Skeletal muscle satellite cell (primary cell): Measurements from ENCODE around the gene CCL18.
"Not testable (repeated sequence)": the region's sequence is repeated elsewhere in the genome, so short reads cannot be mapped to it uniquely, and the experiment has no call there.

Experiments
- H3K27me3 ChIP-seq: 2 replicates; pipeline ENCODE4 v1.7.0; 2013; ENCODE audit warnings: low read length; ENCODE audit not compliant: control insufficient read depth, insufficient read depth
- H3K36me3 ChIP-seq: 2 replicates; pipeline ENCODE4 v1.7.0; 2013; ENCODE audit warnings: mild to moderate bottlenecking, control low read depth, low read length; ENCODE audit not compliant: insufficient read depth
- H3K4me1 ChIP-seq: 2 replicates; pipeline ENCODE4 v1.7.0; 2013; ENCODE audit warnings: low read length; ENCODE audit not compliant: control insufficient read depth, insufficient read depth
- H3K4me2 ChIP-seq: 2 replicates; pipeline ENCODE4 v1.7.0; 2013; ENCODE audit warnings: mild to moderate bottlenecking, low read length
- H3K4me3 ChIP-seq: 2 replicates; pipeline ENCODE4 v1.7.0; 2013; ENCODE audit warnings: low read length
- H3K9ac ChIP-seq: 2 replicates; pipeline ENCODE4 v1.7.0; 2013; ENCODE audit warnings: mild to moderate bottlenecking, low read depth, low read length, moderate library complexity
- H3K9me3 ChIP-seq: replicated peaks from 2 replicates; pipeline ENCODE4 v1.7.0; 2013; ENCODE audit warnings: mild to moderate bottlenecking, control low read depth, low read length

CCL18 gene

DNA sequence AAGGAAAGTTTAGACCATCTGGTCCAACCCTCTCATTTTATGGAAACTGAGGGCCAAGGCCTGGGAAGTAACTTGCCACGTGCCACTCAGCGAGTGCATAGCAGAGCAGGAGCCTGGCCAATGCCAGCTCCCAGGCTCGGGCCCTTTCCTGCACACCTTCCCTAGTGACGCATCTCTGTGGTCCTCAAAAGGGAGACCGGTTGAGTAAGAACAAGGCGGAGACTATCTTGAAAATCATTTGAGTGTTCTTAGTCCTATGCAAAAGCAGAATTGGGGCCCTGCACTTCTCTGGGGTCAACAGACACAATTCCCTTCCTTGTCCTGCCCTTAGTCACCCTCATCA, 42.4 kb downstream of the CCL18 start:
- H3K4me3 ChIP-seq, result no peak overlapping the region
- no peaks in the 10 kb centered on the region for H3K4me1 ChIP-seq
- H3K9ac ChIP-seq, result no peak overlapping the region
- no peaks in the 10 kb centered on the region for H3K36me3 ChIP-seq
- H3K9me3 ChIP-seq, result no peaks in the 10 kb centered on the region
- H3K4me2 ChIP-seq, result no peak overlapping the region
- H3K27me3 ChIP-seq, result no peaks in the 10 kb centered on the region

DNA sequence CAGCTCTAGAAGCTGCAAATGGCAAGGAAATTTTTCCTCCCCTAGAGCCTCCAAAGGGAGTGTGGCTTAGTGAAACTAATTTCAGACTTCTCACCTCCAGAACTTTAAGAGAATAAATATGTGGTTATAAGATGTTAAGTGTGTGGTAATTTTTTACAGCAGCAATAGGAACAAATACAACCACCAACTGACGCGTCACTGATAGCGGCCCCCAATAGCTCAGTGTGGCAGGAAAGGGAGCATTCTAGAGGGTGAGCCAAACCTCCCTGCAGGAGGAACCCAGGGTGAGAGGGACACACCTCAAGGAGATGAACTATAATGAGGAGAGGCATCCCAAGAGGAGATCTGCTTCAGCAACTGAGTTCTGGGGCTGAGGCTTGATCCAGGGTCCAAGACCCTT, 43.6 kb downstream of the CCL18 start:
- Histone ChIP-seq H3K9ac (no peak overlapping the region), H3K9me3 (no peaks in the 10 kb centered on the region), H3K4me3 (no peak overlapping the region), H3K36me3 (no peaks in the 10 kb centered on the region), H3K4me2 (no peak overlapping the region), H3K27me3 (no peaks in the 10 kb centered on the region), H3K4me1 (no peaks in the 10 kb centered on the region)

DNA sequence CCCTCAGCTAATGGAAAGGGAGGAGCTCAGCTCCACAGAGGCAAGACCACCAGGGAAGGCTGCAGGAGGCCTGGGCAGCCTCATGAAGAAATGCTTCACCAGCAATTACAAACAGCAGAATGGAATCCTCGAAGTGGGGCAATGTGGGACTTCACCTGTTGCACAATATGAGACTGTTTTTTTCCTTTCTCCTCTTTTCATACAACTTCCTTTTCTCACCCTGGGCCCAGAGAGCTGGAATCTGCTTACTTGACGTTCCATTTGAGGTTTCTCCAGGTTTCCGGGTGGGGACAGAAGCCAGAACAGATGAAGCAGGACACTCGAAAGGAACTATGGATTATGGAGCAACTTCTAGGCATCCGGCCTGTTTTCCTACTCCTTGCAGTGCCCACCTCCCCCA, 44.2 kb downstream of the CCL18 start:
- not testable (repeated sequence) for H3K27me3 ChIP-seq, H3K4me1 ChIP-seq, H3K9me3 ChIP-seq, H3K9ac ChIP-seq, H3K36me3 ChIP-seq, H3K4me3 ChIP-seq, H3K4me2 ChIP-seq

DNA sequence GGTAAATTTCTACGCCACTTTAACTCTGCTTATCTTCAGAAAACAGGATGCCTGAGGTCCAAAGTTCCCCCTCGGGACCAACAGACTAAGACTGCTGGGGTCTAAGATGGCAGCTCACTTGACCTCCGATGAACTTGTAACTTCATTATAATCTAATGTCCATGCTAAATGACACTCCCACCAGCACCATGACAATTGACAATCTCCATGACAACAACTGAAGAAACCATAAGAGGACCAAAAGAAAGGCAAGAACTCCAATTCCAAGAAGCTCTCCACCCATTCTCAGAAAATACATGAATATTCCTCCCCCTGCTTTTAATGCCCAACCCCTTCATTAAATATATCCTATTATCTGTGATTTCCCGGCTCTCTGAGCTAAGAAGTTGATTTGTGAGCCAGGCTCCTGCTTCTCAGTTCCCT, 47.0 kb downstream of the CCL18 start:
- Histone ChIP-seq H3K9ac (no peak overlapping the region), H3K4me1 (no peaks in the 10 kb centered on the region), H3K4me2 (no peak overlapping the region), H3K36me3 (no peaks in the 10 kb centered on the region), H3K4me3 (no peak overlapping the region), H3K27me3 (no peaks in the 10 kb centered on the region), H3K9me3 (no peaks in the 10 kb centered on the region)

DNA sequence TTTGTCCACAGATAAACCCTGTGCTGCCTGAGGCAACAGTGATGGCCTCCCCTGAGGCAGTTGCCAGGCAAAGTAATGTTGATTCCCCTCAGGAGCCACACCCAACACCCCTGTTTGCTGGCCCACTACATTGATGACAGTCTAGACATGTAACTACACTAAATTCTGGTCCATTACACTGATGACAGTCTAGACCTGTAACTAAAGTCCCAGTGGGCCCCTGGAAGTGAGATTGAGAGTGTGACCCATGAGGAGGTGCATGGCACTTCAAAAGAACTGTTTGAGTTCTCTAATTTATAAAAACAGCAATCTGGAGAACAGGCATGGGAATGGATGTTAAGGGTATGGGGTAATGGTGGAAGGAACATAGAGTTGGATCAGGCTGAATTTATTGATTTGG, 48.5 kb downstream of the CCL18 start:
- Histone ChIP-seq H3K9ac (no peak overlapping the region), H3K4me1 (no peaks in the 10 kb centered on the region), H3K4me3 (no peak overlapping the region), H3K4me2 (no peak overlapping the region), H3K27me3 (no peaks in the 10 kb centered on the region), H3K9me3 (no peaks in the 10 kb centered on the region), H3K36me3 (no peaks in the 10 kb centered on the region)

DNA sequence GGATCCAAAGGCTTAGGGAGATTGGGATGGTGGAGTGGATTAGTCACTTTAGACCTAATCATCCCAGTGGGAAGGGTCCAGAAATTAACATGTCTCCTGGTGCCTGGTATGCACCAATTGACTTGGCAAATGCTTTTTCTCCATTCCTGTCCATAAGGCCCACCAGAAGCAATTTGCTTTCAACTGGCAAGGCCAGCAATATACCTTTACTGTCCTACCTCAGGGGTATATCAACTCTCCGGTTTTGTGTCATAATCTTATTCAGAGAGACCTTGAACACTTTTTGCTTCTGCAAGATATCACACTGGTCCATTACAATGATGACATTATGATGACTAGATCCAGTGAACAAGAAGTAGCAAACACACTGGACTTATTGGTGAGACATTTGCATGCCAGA, 49.1 kb downstream of the CCL18 start:
- not testable (repeated sequence) for H3K36me3 ChIP-seq, H3K4me2 ChIP-seq, H3K4me3 ChIP-seq, H3K4me1 ChIP-seq, H3K27me3 ChIP-seq, H3K9ac ChIP-seq, H3K9me3 ChIP-seq

DNA sequence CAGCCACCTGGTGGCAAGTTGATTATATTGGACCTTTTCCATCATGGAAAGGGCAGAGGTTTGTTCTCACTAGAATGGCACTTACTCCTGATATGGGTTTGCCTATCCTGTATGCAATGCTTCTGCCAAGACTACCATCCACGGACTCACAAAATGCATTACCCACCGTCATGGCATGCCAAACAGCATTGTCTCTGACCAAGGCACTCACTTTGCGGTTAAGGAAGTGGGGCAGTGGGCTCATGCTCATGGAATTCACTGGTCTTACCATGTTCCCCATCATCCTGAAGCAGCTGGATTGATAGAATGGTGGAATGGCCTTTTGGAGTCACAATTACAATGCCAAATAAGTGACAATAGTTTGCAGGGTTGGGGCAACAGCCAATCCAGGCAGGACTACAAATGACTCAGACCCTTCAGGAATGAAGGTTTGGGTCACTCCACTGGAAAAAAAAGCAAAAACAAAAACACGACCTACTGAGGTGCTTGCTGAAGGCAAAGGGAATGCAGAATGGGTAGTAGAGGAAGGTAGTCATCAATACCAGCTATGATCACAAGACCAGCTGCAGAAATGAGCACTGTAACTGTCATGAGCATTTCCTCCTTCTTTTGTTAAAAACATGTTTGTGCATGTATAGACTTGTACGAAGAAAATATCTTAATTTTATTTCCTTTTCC, 51.0 kb downstream of the CCL18 start:
- not testable (repeated sequence) for H3K4me3 ChIP-seq, H3K9me3 ChIP-seq, H3K36me3 ChIP-seq, H3K9ac ChIP-seq, H3K4me1 ChIP-seq, H3K27me3 ChIP-seq, H3K4me2 ChIP-seq

DNA sequence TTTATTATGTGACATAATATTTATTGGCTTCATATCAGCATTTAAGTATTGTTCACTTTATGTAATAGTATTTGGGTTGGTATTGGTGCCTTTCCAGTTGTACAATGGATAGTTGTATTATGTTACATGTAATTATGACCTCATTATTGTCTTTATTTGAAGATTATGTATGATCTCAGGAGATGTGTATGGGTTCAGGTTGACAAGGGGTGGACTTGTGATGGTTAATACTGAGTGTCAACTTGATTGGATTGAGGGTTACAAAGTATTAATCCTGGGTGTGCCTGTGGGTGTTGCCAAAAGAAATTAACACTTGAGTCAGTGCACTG, 51.5 kb downstream of the CCL18 start:
- H3K9me3 ChIP-seq, H3K27me3 ChIP-seq, H3K36me3 ChIP-seq, H3K4me3 ChIP-seq, H3K4me2 ChIP-seq, H3K4me1 ChIP-seq, H3K9ac ChIP-seq: not testable (repeated sequence)

DNA sequence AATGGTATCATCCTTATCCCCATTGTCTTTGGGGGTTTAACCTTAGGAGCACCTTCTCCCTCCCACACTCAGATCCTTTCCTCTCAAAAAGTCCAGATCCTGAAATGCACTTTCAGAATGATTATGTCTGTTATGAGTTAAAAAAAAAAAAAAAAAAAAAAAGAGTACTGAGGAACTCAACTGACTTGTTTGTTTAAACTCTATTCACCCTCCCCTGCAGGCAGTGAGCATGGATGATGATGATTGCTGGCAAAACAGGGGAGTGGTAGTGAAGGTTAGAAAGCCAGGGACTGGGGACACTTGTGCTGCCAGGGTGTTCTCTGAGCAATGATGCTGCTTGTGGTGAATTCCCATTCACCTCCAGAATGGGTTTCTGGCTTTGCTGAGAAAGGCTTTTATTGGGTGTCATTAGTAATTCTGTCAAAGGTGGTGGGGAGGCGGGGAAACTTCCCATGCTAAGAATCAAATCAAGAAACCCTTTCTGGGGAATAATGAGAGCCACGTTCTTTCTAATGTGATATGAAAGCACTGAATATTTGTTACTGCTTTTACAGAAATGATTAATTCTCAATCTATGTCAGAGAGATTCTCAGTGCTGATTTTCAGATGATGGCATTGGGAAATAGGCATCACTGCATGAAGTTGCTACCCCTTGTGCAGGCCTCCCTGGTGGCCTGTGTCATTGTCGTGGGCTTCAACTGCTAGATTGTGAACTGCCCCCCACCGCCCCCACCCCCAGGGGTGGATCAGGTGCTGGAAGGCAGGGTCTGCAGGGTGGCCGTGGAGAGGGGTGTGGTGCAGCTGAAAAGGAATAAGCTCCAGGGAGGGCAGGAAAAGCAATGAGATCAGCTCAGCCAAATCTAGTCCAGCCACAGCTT, 53.7 kb downstream of the CCL18 start:
- Histone ChIP-seq H3K9me3 (no peaks in the 10 kb centered on the region), H3K27me3 (no peaks in the 10 kb centered on the region), H3K4me2 (no peak overlapping the region), H3K36me3 (no peaks in the 10 kb centered on the region), H3K4me1 (no peaks in the 10 kb centered on the region), H3K9ac (no peak overlapping the region), H3K4me3 (no peak overlapping the region)

DNA sequence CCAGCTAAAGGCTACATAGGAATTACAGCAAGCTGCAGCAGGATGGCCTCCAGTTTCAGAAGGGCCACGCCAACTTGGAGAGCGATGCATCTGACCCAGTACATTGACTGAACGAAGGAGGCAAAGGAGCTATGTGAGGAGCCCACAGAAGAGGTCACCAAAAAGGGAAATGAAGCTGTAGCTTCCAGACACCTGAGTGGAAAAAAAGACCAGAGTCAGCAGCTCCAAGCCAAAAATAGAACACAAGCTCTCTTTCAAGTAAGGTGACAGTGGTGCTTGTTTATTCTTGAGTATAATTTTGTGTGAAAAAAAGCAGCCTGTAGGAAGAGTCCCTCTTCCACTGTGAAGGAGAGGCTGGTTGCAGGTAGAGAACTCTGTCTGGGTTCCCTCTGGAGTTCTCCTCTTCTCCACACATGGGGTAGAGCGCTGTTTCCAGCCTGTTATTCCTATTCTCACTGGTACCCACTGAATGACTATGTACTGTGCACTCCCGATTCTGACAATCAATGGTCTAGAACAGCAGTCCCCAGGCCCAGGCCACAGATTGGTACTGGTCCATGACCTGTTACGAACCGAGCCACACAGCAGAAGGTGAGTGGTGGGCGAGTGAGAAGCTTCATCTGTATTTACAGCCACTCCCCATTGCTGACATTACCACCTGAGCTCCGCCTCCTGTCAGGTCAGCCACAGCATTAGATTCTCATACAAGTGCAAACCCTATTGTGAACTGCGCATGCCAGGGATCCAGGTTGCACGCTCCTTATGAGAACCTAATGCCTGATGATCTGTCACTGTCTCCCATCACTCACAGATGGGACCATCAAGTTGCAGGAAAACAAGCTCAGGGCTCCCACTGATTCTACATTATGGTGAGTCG, 54.6 kb downstream of the CCL18 start:
- H3K9me3 ChIP-seq, result no peaks in the 10 kb centered on the region
- no peaks in the 10 kb centered on the region for H3K36me3 ChIP-seq
- no peak overlapping the region for H3K4me2 ChIP-seq
- no peaks in the 10 kb centered on the region for H3K4me1 ChIP-seq
- no peak overlapping the region for H3K9ac ChIP-seq
- H3K27me3 ChIP-seq, result no peaks in the 10 kb centered on the region
- H3K4me3 ChIP-seq, result no peak overlapping the region

DNA sequence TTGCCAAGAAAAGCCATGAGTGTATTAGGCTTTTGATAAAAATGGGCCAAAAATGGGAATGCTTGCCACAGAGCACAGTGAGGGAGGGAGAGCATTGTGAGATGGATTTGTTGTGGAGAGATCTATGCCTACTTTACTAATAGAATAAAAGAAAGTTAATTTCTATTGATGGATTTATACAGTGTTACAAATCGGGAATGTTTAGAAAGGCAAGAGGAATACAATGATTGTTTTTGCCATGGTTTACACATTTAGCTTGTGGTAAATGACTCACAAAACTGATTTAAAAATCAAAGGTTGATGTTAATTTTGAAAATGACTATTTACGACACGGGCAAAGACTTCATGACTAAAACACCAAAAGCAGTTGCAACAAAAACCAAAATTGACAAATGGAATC, 56.1 kb downstream of the CCL18 start:
- Histone ChIP-seq H3K4me3 (no peak overlapping the region), H3K4me2 (no peak overlapping the region), H3K9me3 (peaks cover 3% of the 10 kb centered on the region), H3K9ac (no peak overlapping the region), H3K4me1 (no peaks in the 10 kb centered on the region), H3K27me3 (no peaks in the 10 kb centered on the region), H3K36me3 (no peaks in the 10 kb centered on the region)
